T-helper 2 cell treated with Interferon-gamma antibody and Interleukin-4, amounts not matched to agents 5 μg/mL and 100 μg/mL, for 36 hours (primary cell): Measurements from ENCODE around the gene RAMP3.
"Not testable (repeated sequence)": the region's sequence is repeated elsewhere in the genome, so short reads cannot be mapped to it uniquely, and the experiment has no call there.

Source experiments
- DNase-seq: peaks from one replicate; pipeline ENCODE4 v3.0.0; 2021; ENCODE audit warnings: low spot score
- H3K27ac Mint-ChIP-seq: one replicate; pipeline ENCODE4 v1.8.0; 2021; ENCODE audit warnings: mild to moderate bottlenecking, mixed read lengths
- H3K27me3 Mint-ChIP-seq: one replicate; pipeline ENCODE4 v1.8.0; 2021; ENCODE audit warnings: low read depth, mixed read lengths
- H3K36me3 Mint-ChIP-seq: one replicate; pipeline ENCODE4 v1.8.0; 2021; ENCODE audit warnings: low read depth, mixed read lengths
- H3K4me1 Mint-ChIP-seq: one replicate; pipeline ENCODE4 v1.8.0; 2021; ENCODE audit warnings: low read depth, mixed read lengths
- H3K4me3 Mint-ChIP-seq: one replicate; pipeline ENCODE4 v1.8.0; 2022; ENCODE audit warnings: mild to moderate bottlenecking, moderate library complexity, mixed read lengths
- H3K9me3 Mint-ChIP-seq: one replicate; pipeline ENCODE4 v1.8.0; 2021; ENCODE audit warnings: mixed read lengths

Gene RAMP3

DNA sequence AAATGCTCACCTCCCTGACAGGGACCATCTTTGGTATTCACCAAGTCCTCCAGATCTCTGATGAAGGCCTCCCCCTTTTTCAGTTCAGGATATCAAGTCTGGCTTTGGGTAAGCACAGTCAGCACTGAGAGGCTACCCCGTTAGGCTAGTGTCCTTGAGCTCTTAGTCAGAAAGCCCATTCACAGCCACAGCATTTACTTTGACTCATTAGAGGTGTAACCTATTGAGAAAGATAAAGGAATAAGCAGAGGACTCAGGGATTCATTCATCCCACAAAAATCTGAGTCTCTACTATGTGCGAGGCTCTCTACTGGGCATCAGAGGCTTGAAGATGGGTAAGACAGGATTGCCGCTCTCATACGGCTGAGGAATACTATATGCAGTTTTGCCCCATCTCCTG is 14.0 kb upstream of the RAMP3 start:
- H3K27me3 Mint-ChIP-seq: peaks cover 22% of the 10 kb centered on the region
- H3K36me3 Mint-ChIP-seq: no peaks in the 10 kb centered on the region
- H3K27ac Mint-ChIP-seq: no peak overlapping the region
- peaks cover 4% of the 10 kb centered on the region for H3K4me1 Mint-ChIP-seq
- no peak for DNase-seq
- H3K9me3 Mint-ChIP-seq: no peaks in the 10 kb centered on the region
- H3K4me3 Mint-ChIP-seq: no peak overlapping the region

GRCh38 chr7:45145881-45146280 is 11.7 kb upstream of the RAMP3 start:
- Mint-ChIP-seq H3K4me1 (no peaks in the 10 kb centered on the region), H3K27ac (no peak overlapping the region), H3K36me3 (no peaks in the 10 kb centered on the region), H3K9me3 (no peaks in the 10 kb centered on the region), H3K4me3 (no peak overlapping the region), H3K27me3 (peaks cover 20% of the 10 kb centered on the region)
- DNase-seq: no peak

GRCh38 chr7:45146531-45147379 is 10.8 kb upstream of the RAMP3 start:
- Mint-ChIP-seq H3K4me1 (no peaks in the 10 kb centered on the region), H3K9me3 (no peaks in the 10 kb centered on the region), H3K27ac (no peak overlapping the region), H3K36me3 (no peaks in the 10 kb centered on the region), H3K4me3 (no peak overlapping the region), H3K27me3 (peaks cover 20% of the 10 kb centered on the region)
- no peak for DNase-seq

GRCh38 chr7:45147858-45148652 is 9.5 kb upstream of the RAMP3 start:
- H3K4me1 Mint-ChIP-seq: no peaks in the 10 kb centered on the region
- H3K9me3 Mint-ChIP-seq: no peaks in the 10 kb centered on the region
- H3K36me3 Mint-ChIP-seq: no peaks in the 10 kb centered on the region
- H3K4me3 Mint-ChIP-seq: no peak overlapping the region
- no peak for DNase-seq
- H3K27me3 Mint-ChIP-seq: peaks cover 21% of the 10 kb centered on the region
- H3K27ac Mint-ChIP-seq: no peak overlapping the region

GRCh38 chr7:45148653-45148973 is 9.0 kb upstream of the RAMP3 start:
- no peak overlapping the region for H3K4me3 Mint-ChIP-seq
- H3K27me3 Mint-ChIP-seq: peaks cover 20% of the 10 kb centered on the region
- H3K27ac Mint-ChIP-seq: no peak overlapping the region
- no peaks in the 10 kb centered on the region for H3K36me3 Mint-ChIP-seq
- no peak for DNase-seq
- H3K9me3 Mint-ChIP-seq: no peaks in the 10 kb centered on the region
- no peaks in the 10 kb centered on the region for H3K4me1 Mint-ChIP-seq

DNA sequence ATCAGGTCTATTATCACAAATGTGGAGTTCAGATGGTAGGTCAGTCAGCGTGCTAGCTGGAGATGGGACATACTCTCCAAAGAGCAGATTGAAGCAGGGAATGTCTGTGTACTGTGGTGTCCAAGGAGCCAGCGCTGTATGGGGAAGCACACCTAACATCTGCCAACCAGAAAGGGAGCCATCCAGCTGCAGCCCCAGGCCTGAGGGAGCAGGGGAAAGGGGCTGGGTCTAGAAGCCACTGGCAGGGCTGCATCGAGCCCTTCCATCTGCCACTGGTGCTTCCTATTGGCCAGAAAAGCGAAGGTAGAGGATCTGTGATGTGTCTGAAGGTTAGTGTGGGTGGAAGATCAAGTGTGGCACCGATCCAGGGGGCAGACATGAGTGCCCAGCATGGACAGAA is 8.0 kb upstream of the RAMP3 start:
- DNase-seq: no peak
- Mint-ChIP-seq H3K4me1 (no peaks in the 10 kb centered on the region), H3K36me3 (no peaks in the 10 kb centered on the region), H3K4me3 (no peak overlapping the region), H3K27ac (no peak overlapping the region), H3K9me3 (no peaks in the 10 kb centered on the region), H3K27me3 (peaks cover 11% of the 10 kb centered on the region)

DNA sequence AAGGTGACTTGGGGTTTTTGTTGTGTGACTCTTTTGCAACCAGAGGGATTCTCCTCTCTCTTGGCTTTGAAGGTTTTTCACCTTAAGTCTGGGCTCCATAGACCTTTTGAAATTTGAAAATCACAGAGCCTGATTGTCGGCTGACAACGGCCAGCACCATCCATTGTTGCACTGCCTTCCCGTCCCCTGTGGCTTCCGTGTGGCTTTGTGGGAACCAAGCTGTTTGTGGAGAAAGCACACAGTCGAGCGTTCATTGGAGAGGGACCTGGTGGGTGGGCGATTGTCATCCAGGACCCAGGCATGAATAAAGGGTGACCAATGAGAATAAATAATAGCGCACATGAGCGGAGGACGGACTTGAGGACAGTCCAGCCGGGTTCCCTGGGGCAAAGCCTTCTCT is 7.4 kb upstream of the RAMP3 start:
- no peaks in the 10 kb centered on the region for H3K9me3 Mint-ChIP-seq
- no peaks in the 10 kb centered on the region for H3K36me3 Mint-ChIP-seq
- H3K4me1 Mint-ChIP-seq: no peaks in the 10 kb centered on the region
- no peak overlapping the region for H3K27ac Mint-ChIP-seq
- no peak overlapping the region for H3K4me3 Mint-ChIP-seq
- H3K27me3 Mint-ChIP-seq: peaks cover 13% of the 10 kb centered on the region
- DNase-seq: no peak

GRCh38 chr7:45151131-45151684 is 6.4 kb upstream of the RAMP3 start:
- no peak for DNase-seq
- Mint-ChIP-seq H3K36me3 (no peaks in the 10 kb centered on the region), H3K4me1 (no peaks in the 10 kb centered on the region), H3K9me3 (no peaks in the 10 kb centered on the region), H3K27me3 (peaks cover 15% of the 10 kb centered on the region), H3K4me3 (no peak overlapping the region), H3K27ac (no peak overlapping the region)

DNA sequence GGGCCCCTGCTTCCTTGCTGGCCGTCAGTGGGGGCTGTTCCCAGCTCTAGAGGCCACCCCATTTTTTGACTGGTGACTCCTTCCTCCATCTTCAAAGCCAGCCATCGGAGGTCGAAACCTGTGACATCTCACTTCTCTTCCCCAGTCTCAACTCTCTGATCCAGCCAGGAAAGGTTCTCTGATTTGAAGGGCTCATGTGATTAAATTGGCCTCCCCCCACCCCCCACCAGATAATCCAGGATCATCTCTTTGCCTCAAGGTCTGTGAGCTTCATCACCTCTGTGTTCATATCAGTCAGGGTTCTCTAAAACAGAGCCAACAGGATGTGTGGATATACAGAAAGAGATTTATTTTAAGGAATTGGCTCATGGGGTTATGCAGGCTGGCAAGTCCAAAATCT is 5.6 kb upstream of the RAMP3 start:
- no peak for DNase-seq
- peaks cover 20% of the 10 kb centered on the region for H3K27me3 Mint-ChIP-seq
- no peaks in the 10 kb centered on the region for H3K4me1 Mint-ChIP-seq
- H3K9me3 Mint-ChIP-seq: no peaks in the 10 kb centered on the region
- no peak overlapping the region for H3K4me3 Mint-ChIP-seq
- no peak overlapping the region for H3K27ac Mint-ChIP-seq
- no peaks in the 10 kb centered on the region for H3K36me3 Mint-ChIP-seq

DNA sequence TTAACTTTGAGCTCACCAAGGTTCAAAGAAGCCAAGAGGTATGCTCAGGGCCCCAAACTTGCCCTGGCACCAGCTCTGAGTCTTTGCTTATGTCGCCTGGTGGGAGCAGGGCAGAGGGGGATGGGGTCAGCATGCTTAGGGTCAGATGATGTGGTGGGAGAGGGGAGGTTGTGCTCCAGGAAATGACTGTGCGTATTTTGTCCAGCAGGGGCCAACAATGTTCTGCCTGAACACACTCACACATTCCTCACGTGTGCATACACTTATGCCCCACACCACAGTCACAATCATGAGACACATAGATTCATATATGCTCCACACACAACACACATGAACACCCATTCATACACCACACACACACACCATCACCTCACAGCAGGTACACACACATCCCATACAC is 4.4 kb upstream of the RAMP3 start:
- H3K27me3 Mint-ChIP-seq: peaks cover 23% of the 10 kb centered on the region
- DNase-seq: no peak

GRCh38 chr7:45153861-45154260 is 3.7 kb upstream of the RAMP3 start:
- H3K27ac Mint-ChIP-seq, DNase-seq, H3K4me1 Mint-ChIP-seq, H3K4me3 Mint-ChIP-seq, H3K9me3 Mint-ChIP-seq, H3K36me3 Mint-ChIP-seq: not testable (repeated sequence)
- H3K27me3 Mint-ChIP-seq: peaks cover 26% of the 10 kb centered on the region

More for the DNA sequence above, 4.4 kb upstream of the RAMP3 start:
- no peaks in the 10 kb centered on the region for H3K36me3 Mint-ChIP-seq
- no peaks in the 10 kb centered on the region for H3K9me3 Mint-ChIP-seq
- no peak overlapping the region for H3K4me3 Mint-ChIP-seq
- no peaks in the 10 kb centered on the region for H3K4me1 Mint-ChIP-seq
- H3K27ac Mint-ChIP-seq: no peak overlapping the region

- Mint-ChIP-seq H3K27me3 (peaks cover 29% of the 10 kb centered on the region), H3K27ac (no peak overlapping the region), H3K4me1 (peaks cover 2% of the 10 kb centered on the region), H3K9me3 (no peaks in the 10 kb centered on the region), H3K4me3 (no peak overlapping the region), H3K36me3 (no peaks in the 10 kb centered on the region)
- DNase-seq: no peak
These were observed 2.2 kb upstream of the RAMP3 start for GRCh38 chr7:45155357-45155900.

DNA sequence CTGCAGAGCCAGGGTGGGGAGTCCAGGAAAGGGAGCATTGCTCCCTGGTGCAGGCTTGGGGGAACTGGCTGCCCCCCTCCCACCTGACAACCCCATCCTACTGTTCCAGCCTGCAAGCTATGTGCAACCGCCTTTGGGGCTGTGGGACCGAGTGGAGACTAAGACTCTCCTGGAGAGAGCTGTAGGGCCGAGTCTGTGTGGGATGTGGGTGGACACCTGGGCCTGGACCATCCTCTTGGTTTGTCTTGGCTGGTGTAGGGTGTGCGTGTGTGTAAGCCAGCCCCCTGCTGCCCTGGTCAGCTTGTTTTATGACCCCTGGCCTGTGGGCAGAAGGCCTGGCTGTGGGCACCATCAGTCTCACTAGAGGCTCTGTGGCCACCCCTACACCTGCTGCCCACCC is 1.6 kb upstream of the RAMP3 start:
- no peak for DNase-seq
- Mint-ChIP-seq H3K27ac (no peak overlapping the region), H3K4me3 (no peak overlapping the region), H3K4me1 (peaks cover 4% of the 10 kb centered on the region), H3K36me3 (no peaks in the 10 kb centered on the region), H3K9me3 (no peaks in the 10 kb centered on the region), H3K27me3 (peaks cover 27% of the 10 kb centered on the region)
